Liver (tissue), 9 donors: ENCODE data around the gene THADA. TPM values are rescaled to one million over a fixed set of nuclear protein-coding genes. Genes with fewer than 3 reads are reported as not detected.

ENCODE experiments used
- DNase-seq: peaks from one replicate; pipeline ENCODE4 v3.0.0-alpha.2; 2017; ENCODE audit warnings: low spot score
- H3K27ac ChIP-seq, 2 donors: one replicate each; pipeline ENCODE4 v1.7.0; 2013; ENCODE audit warnings: inconsistent platforms in 2 of 2, low read length in 2 of 2, control low read depth in 1 of 2, low read depth in 1 of 2, mild to moderate bottlenecking in 1 of 2
- H3K27me3 ChIP-seq, 4 donors: one replicate each; pipeline versions ENCODE4 v1.6.1 to v1.7.0; 2013; ENCODE audit warnings: low read length in 3 of 4, inconsistent platforms in 1 of 4, mild to moderate bottlenecking in 1 of 4, moderate library complexity in 1 of 4; ENCODE audit not compliant: control insufficient read depth in 4 of 4, insufficient read depth in 4 of 4
- H3K36me3 ChIP-seq, 4 donors: one replicate each; pipeline versions ENCODE4 v1.6.1 to v1.7.0; 2013; ENCODE audit warnings: low read length in 3 of 4, mild to moderate bottlenecking in 3 of 4, low read depth in 1 of 4, moderate library complexity in 1 of 4; ENCODE audit not compliant: control insufficient read depth in 4 of 4, insufficient read depth in 3 of 4
- H3K4me1 ChIP-seq, 4 donors: one replicate each; pipeline versions ENCODE4 v1.6.1 to v1.7.0; 2013; ENCODE audit warnings: low read length in 3 of 4, mild to moderate bottlenecking in 3 of 4, moderate library complexity in 1 of 4; ENCODE audit not compliant: control insufficient read depth in 4 of 4, insufficient read depth in 4 of 4
- H3K4me3 ChIP-seq, 3 donors: one replicate each; pipeline versions ENCODE4 v1.6.1 to v1.7.0; 2013; ENCODE audit warnings: low read length in 3 of 3, control low read depth in 1 of 3, low read depth in 1 of 3, mild to moderate bottlenecking in 1 of 3
- H3K9ac ChIP-seq, 2 donors: one replicate each; pipeline ENCODE4 v1.7.0; 2013; ENCODE audit warnings: low read length in 2 of 2, mild to moderate bottlenecking in 2 of 2, moderate library complexity in 2 of 2, control low read depth in 1 of 2, low read depth in 1 of 2
- H3K9me3 ChIP-seq, 4 donors: one replicate each; pipeline versions ENCODE4 v1.6.1 to v1.7.0; 2013; ENCODE audit warnings: low read length in 3 of 4; ENCODE audit not compliant: control insufficient read depth in 4 of 4
- EGR1 ChIP-seq, 2 donors: IDR thresholded peaks; 2 replicates each; pipeline ENCODE4 v1.6.1; 2016 to 2018; ENCODE audit warnings: antibody characterized with exemption in 2 of 2, low read depth in 2 of 2
- FOXA1 ChIP-seq: IDR thresholded peaks from 2 replicates; pipeline ENCODE4 v1.6.1; 2016; ENCODE audit warnings: antibody characterized with exemption
- FOXA2 ChIP-seq: IDR thresholded peaks from 2 replicates; pipeline ENCODE4 v1.6.1; 2016; ENCODE audit warnings: antibody characterized with exemption
- GABPA ChIP-seq, 2 donors: IDR thresholded peaks in 1 of 2; conservative IDR thresholded peaks in 1 of 2; 2 replicates each; pipeline ENCODE4 v1.6.1; 2016; ENCODE audit warnings: antibody characterized with exemption in 2 of 2, mild to moderate bottlenecking in 1 of 2, moderate library complexity in 1 of 2
- HNF4A ChIP-seq, 2 donors: conservative IDR thresholded peaks; 2 replicates each; pipeline ENCODE4 v1.6.1; 2016; ENCODE audit warnings: antibody characterized with exemption in 2 of 2, mild to moderate bottlenecking in 2 of 2
- HNF4G ChIP-seq: IDR thresholded peaks from 2 replicates; pipeline ENCODE4 v1.6.1; 2016; ENCODE audit warnings: antibody characterized with exemption
- JUND ChIP-seq, 2 donors: IDR thresholded peaks; 2 replicates each; pipeline ENCODE4 v1.6.1; 2016; ENCODE audit warnings: antibody characterized with exemption in 2 of 2
- MAX ChIP-seq: IDR thresholded peaks from 2 replicates; pipeline ENCODE4 v1.6.1; 2016; ENCODE audit warnings: antibody characterized with exemption
- NR2F2 ChIP-seq: IDR thresholded peaks from 2 replicates; pipeline ENCODE4 v1.6.1; 2016; ENCODE audit warnings: antibody characterized with exemption
- RAD21 ChIP-seq, 2 donors: IDR thresholded peaks; 2 replicates each; pipeline ENCODE4 v1.6.1; 2016; ENCODE audit warnings: antibody characterized with exemption in 2 of 2, mild to moderate bottlenecking in 2 of 2
- RXRA ChIP-seq, 2 donors: IDR thresholded peaks; 2 replicates each; pipeline ENCODE4 v1.6.1; 2017 to 2018; ENCODE audit warnings: antibody characterized with exemption in 2 of 2, mild to moderate bottlenecking in 1 of 2
- SP1 ChIP-seq: IDR thresholded peaks from 2 replicates; pipeline ENCODE4 v1.6.1; 2018; ENCODE audit warnings: antibody characterized with exemption, mild to moderate bottlenecking
- TAF1 ChIP-seq: conservative IDR thresholded peaks from 2 replicates; pipeline ENCODE4 v1.6.1; 2016; ENCODE audit warnings: antibody characterized with exemption, mild to moderate bottlenecking
- YY1 ChIP-seq: IDR thresholded peaks from 2 replicates; pipeline ENCODE4 v1.6.1; 2016; ENCODE audit warnings: antibody characterized with exemption, mild to moderate bottlenecking
- ZBTB33 ChIP-seq: IDR thresholded peaks from 2 replicates; pipeline ENCODE4 v1.6.1; 2016; ENCODE audit warnings: antibody characterized with exemption
- WGBS: extraction: QIAGEN DNeasy Blood & Tissue Kit; methylation state at CpG from one replicate; pipeline ENCODE4 v1.1.7; 2013; 5-methylcytosine and 5-hydroxymethylcytosine counted together
- polyA plus RNA-seq, 2 donors: library from polyadenylated mRNA; stranded (reverse) in 1 of 2; unstranded in 1 of 2; fragments of 200-250 nt in 1 of 2; fragments of >200 nt in 1 of 2; fragmentation: Nextera tagmentation in 1 of 2; extraction: Ambion mirVana in 1 of 2; gene quantifications; one replicate each; pipeline versions ENCODE4 v1.2.1 to v1.2.3, GENCODE V29; 2013 to 2015
- total RNA-seq, 2 donors: library from RNA; depleted of rRNA; stranded (reverse); fragments of >200 nt; gene quantifications; one replicate each; pipeline ENCODE4 v1.2.3, GENCODE V29; 2014
- TF ChIP-seq, protein P1 (sequence below): IDR thresholded peaks from 2 replicates; pipeline ENCODE4 v1.6.1; 2016; ENCODE audit warnings: antibody characterized with exemption, mild to moderate bottlenecking
- TF ChIP-seq, protein P2 (sequence below): IDR thresholded peaks from 2 replicates; pipeline ENCODE4 v1.6.1; 2016; ENCODE audit warnings: antibody characterized with exemption
- TF ChIP-seq, protein P3 (sequence below): fragments of 150-350 bp; IDR thresholded peaks from 2 replicates; pipeline ENCODE4 v1.5.1; 2017; ENCODE audit warnings: improper control_type of control experiment, low read depth, low read length; ENCODE audit not compliant: missing input control
- donor health status: healthy.
- donor health status: healthy.
- donor health status: healthy.
- donor health status: healthy.
- donor health status: healthy.

The THADA gene
- total and polyA plus RNA-seq, 4 donors: 12.0 to 37.2 (median 22.3) TPM

GRCh38 chr2:43363120-43363519 lies 232.7 kb downstream of the THADA start:
- H3K9ac ChIP-seq: no peak overlapping the region
- DNase-seq: no peak
- no peak overlapping the region for H3K4me3 ChIP-seq
- no peak overlapping the region for H3K27ac ChIP-seq
- no peaks in the 10 kb centered on the region for H3K9me3 ChIP-seq
- no peaks in the 10 kb centered on the region for H3K36me3 ChIP-seq
- no peak for TF ChIP-seq RAD21 (IDR thresholded peaks at IDR 0.05)
- no peak for TF ChIP-seq EGR1 (IDR thresholded peaks at IDR 0.05; ENCODE audit: low read depth in 2 of 2)
- TF ChIP-seq SP1: no peak
- TF ChIP-seq ZBTB33: no peak
- no peak for TF ChIP-seq TAF1
- no peak for TF ChIP-seq JUND (IDR thresholded peaks at IDR 0.05)
- TF ChIP-seq MAX: no peak
- no peak for TF ChIP-seq HNF4A (conservative IDR thresholded peaks at IDR 0.05)
- TF ChIP-seq HNF4G: no peak
- TF ChIP-seq FOXA1: no peak
- TF ChIP-seq NR2F2: no peak
- WGBS: 88% methylated on average over 4 of the region's 4 CpGs
- peaks cover 3 to 19% (median 8%) of the 10 kb centered on the region in 4 donors for H3K4me1 ChIP-seq
- H3K27me3 ChIP-seq: no peaks in the 10 kb centered on the region

DNA sequence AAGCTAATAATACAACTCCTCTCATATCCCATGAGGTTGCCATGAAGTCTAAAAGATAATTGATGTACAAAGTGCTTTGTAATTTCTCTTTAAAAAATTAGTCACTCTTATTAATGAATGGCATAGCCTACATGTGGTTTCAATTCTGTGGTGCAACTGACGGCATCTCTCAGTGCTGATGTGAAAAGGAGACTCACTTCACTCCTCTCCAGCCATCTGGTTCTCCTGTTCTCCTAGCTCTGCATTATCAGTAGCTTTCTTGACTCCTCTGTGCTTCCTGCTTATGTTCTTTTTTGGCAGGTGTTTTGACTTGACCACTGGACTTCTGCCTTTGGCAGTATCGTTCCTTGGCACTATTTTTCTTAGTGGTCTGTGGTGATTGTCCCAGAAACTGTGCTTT lies 234.6 kb downstream of the THADA start:
- H3K27me3 ChIP-seq: no peaks in the 10 kb centered on the region
- 85% methylated on average over 2 of the region's 2 CpGs for WGBS
- H3K4me1 ChIP-seq: peaks cover 3 to 22% (median 9%) of the 10 kb centered on the region in 4 donors
- no peak for DNase-seq
- H3K27ac ChIP-seq: no peak overlapping the region
- H3K9me3 ChIP-seq: no peaks in the 10 kb centered on the region
- H3K9ac ChIP-seq: no peak overlapping the region
- no peak for TF ChIP-seq MAX
- TF ChIP-seq, protein P1, sequence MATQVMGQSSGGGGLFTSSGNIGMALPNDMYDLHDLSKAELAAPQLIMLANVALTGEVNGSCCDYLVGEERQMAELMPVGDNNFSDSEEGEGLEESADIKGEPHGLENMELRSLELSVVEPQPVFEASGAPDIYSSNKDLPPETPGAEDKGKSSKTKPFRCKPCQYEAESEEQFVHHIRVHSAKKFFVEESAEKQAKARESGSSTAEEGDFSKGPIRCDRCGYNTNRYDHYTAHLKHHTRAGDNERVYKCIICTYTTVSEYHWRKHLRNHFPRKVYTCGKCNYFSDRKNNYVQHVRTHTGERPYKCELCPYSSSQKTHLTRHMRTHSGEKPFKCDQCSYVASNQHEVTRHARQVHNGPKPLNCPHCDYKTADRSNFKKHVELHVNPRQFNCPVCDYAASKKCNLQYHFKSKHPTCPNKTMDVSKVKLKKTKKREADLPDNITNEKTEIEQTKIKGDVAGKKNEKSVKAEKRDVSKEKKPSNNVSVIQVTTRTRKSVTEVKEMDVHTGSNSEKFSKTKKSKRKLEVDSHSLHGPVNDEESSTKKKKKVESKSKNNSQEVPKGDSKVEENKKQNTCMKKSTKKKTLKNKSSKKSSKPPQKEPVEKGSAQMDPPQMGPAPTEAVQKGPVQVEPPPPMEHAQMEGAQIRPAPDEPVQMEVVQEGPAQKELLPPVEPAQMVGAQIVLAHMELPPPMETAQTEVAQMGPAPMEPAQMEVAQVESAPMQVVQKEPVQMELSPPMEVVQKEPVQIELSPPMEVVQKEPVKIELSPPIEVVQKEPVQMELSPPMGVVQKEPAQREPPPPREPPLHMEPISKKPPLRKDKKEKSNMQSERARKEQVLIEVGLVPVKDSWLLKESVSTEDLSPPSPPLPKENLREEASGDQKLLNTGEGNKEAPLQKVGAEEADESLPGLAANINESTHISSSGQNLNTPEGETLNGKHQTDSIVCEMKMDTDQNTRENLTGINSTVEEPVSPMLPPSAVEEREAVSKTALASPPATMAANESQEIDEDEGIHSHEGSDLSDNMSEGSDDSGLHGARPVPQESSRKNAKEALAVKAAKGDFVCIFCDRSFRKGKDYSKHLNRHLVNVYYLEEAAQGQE: no peak
- no peak for TF ChIP-seq EGR1 (IDR thresholded peaks at IDR 0.05; ENCODE audit: low read depth in 2 of 2)
- TF ChIP-seq FOXA1: no peak
- no peak for TF ChIP-seq GABPA (IDR thresholded peaks at IDR 0.05 in 1 of 2, conservative IDR thresholded peaks at IDR 0.05 in 1 of 2)
- no peak for TF ChIP-seq HNF4A (conservative IDR thresholded peaks at IDR 0.05)
- no peak for TF ChIP-seq NR2F2
- TF ChIP-seq, protein P2, sequence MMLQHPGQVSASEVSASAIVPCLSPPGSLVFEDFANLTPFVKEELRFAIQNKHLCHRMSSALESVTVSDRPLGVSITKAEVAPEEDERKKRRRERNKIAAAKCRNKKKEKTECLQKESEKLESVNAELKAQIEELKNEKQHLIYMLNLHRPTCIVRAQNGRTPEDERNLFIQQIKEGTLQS: no peak
- TF ChIP-seq, protein P3, sequence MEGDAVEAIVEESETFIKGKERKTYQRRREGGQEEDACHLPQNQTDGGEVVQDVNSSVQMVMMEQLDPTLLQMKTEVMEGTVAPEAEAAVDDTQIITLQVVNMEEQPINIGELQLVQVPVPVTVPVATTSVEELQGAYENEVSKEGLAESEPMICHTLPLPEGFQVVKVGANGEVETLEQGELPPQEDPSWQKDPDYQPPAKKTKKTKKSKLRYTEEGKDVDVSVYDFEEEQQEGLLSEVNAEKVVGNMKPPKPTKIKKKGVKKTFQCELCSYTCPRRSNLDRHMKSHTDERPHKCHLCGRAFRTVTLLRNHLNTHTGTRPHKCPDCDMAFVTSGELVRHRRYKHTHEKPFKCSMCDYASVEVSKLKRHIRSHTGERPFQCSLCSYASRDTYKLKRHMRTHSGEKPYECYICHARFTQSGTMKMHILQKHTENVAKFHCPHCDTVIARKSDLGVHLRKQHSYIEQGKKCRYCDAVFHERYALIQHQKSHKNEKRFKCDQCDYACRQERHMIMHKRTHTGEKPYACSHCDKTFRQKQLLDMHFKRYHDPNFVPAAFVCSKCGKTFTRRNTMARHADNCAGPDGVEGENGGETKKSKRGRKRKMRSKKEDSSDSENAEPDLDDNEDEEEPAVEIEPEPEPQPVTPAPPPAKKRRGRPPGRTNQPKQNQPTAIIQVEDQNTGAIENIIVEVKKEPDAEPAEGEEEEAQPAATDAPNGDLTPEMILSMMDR: no peak
- no peak for TF ChIP-seq SP1
- no peak for TF ChIP-seq JUND (IDR thresholded peaks at IDR 0.05)
- no peak for TF ChIP-seq HNF4G
- no peak for TF ChIP-seq FOXA2
- TF ChIP-seq RAD21 (IDR thresholded peaks at IDR 0.05): no peak
- no peak for TF ChIP-seq RXRA (IDR thresholded peaks at IDR 0.05)
- no peak for TF ChIP-seq TAF1
- TF ChIP-seq ZBTB33: no peak
- TF ChIP-seq YY1: no peak
- H3K4me3 ChIP-seq: no peak overlapping the region
- no peaks in the 10 kb centered on the region for H3K36me3 ChIP-seq
